HEK293 (cell line): Measurements from ENCODE around the gene TOR4A.

Source experiments
- MEIS1 ChIP-seq: sonication (generic); formaldehyde crosslinking; IDR thresholded peaks from 2 replicates; pipeline ENCODE4 v1.8.1; 2022; ENCODE audit warnings: missing genetic modification reagents, mild to moderate bottlenecking, borderline replicate concordance
- TCF7L2 ChIP-seq: IDR thresholded peaks from 2 replicates; pipeline ENCODE4 v1.6.1; 2011; ENCODE audit warnings: low read depth, mild to moderate bottlenecking, inconsistent platforms, low read length, moderate library complexity, borderline replicate concordance
- TRIM28 ChIP-seq: IDR thresholded peaks from 2 replicates; pipeline ENCODE4 v1.6.1; 2011; ENCODE audit warnings: low read length, control low read depth, borderline replicate concordance
- ZBTB1 ChIP-seq: fragments of 450-650 bp; formaldehyde crosslinking; IDR thresholded peaks from 2 replicates; pipeline ENCODE4 v1.5.1; 2016; ENCODE audit warnings: missing biosample characterization, missing genetic modification characterization
- ZNF148 ChIP-seq: fragments of 450-650 bp; formaldehyde crosslinking; IDR thresholded peaks from 2 replicates; pipeline ENCODE4 v1.5.0; 2017; ENCODE audit warnings: missing biosample characterization, missing genetic modification characterization, borderline replicate concordance
- ZNF274 ChIP-seq, 2 experiments: fragments of 200-500 bp in 1 of 2; fragments of 450-650 bp in 1 of 2; sonication (Bioruptor generic) in 1 of 2; formaldehyde crosslinking in 1 of 2; IDR thresholded peaks; 2 replicates each; pipeline versions ENCODE4 v1.5.1 to v1.6.1; 2014 to 2016; ENCODE audit warnings: borderline replicate concordance in 1 of 2, inconsistent platforms in 1 of 2, low read length in 1 of 2, missing biosample characterization in 1 of 2, missing genetic modification characterization in 1 of 2
- ZNF560 ChIP-seq: fragments of 450-650 bp; formaldehyde crosslinking; IDR thresholded peaks from 2 replicates; pipeline ENCODE4 v1.5.1; 2017; ENCODE audit warnings: missing biosample characterization, missing genetic modification characterization, borderline replicate concordance
- TF ChIP-seq, protein P1 (sequence below): sonication (generic); formaldehyde crosslinking; IDR thresholded peaks from 2 replicates; pipeline ENCODE4 v1.8.1; 2022; ENCODE audit warnings: mild to moderate bottlenecking, moderate library complexity, missing genetic modification reagents
- TF ChIP-seq, protein P2 (sequence below): fragments of 450-650 bp; formaldehyde crosslinking; IDR thresholded peaks from 2 replicates; pipeline ENCODE4 v1.5.1; 2016; ENCODE audit warnings: missing biosample characterization, missing genetic modification characterization
- TF ChIP-seq, protein P3 (sequence below): fragments of 450-650 bp; formaldehyde crosslinking; IDR thresholded peaks from 2 replicates; pipeline ENCODE4 v1.5.1; 2016; ENCODE audit warnings: missing biosample characterization, missing genetic modification characterization

- TF ChIP-seq, protein P1, sequence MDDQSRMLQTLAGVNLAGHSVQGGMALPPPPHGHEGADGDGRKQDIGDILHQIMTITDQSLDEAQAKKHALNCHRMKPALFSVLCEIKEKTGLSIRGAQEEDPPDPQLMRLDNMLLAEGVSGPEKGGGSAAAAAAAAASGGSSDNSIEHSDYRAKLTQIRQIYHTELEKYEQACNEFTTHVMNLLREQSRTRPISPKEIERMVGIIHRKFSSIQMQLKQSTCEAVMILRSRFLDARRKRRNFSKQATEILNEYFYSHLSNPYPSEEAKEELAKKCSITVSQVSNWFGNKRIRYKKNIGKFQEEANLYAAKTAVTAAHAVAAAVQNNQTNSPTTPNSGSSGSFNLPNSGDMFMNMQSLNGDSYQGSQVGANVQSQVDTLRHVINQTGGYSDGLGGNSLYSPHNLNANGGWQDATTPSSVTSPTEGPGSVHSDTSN (CRISPR knock-in tag) = no peak
- no peak for TF ChIP-seq ZBTB1
- TF ChIP-seq, protein P2, sequence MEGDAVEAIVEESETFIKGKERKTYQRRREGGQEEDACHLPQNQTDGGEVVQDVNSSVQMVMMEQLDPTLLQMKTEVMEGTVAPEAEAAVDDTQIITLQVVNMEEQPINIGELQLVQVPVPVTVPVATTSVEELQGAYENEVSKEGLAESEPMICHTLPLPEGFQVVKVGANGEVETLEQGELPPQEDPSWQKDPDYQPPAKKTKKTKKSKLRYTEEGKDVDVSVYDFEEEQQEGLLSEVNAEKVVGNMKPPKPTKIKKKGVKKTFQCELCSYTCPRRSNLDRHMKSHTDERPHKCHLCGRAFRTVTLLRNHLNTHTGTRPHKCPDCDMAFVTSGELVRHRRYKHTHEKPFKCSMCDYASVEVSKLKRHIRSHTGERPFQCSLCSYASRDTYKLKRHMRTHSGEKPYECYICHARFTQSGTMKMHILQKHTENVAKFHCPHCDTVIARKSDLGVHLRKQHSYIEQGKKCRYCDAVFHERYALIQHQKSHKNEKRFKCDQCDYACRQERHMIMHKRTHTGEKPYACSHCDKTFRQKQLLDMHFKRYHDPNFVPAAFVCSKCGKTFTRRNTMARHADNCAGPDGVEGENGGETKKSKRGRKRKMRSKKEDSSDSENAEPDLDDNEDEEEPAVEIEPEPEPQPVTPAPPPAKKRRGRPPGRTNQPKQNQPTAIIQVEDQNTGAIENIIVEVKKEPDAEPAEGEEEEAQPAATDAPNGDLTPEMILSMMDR (tag by site-specific recombination) = no peak
- no peak for TF ChIP-seq MEIS1
- TF ChIP-seq TRIM28 = no peak
- no peak for TF ChIP-seq ZNF560 (tag by site-specific recombination)
- TF ChIP-seq TCF7L2 = no peak
- TF ChIP-seq, protein P3, sequence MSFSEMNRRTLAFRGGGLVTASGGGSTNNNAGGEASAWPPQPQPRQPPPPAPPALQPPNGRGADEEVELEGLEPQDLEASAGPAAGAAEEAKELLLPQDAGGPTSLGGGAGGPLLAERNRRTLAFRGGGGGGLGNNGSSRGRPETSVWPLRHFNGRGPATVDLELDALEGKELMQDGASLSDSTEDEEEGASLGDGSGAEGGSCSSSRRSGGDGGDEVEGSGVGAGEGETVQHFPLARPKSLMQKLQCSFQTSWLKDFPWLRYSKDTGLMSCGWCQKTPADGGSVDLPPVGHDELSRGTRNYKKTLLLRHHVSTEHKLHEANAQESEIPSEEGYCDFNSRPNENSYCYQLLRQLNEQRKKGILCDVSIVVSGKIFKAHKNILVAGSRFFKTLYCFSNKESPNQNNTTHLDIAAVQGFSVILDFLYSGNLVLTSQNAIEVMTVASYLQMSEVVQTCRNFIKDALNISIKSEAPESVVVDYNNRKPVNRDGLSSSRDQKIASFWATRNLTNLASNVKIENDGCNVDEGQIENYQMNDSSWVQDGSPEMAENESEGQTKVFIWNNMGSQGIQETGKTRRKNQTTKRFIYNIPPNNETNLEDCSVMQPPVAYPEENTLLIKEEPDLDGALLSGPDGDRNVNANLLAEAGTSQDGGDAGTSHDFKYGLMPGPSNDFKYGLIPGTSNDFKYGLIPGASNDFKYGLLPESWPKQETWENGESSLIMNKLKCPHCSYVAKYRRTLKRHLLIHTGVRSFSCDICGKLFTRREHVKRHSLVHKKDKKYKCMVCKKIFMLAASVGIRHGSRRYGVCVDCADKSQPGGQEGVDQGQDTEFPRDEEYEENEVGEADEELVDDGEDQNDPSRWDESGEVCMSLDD (tag by site-specific recombination) = no peak
- no peak for TF ChIP-seq ZNF274 (IDR thresholded peaks at IDR 0.05; ENCODE audit: low read length)
- TF ChIP-seq ZNF274 (tag by site-specific recombination; IDR thresholded peaks at IDR 0.05; ENCODE audit: borderline replicate concordance) = no peak
- no peak for TF ChIP-seq ZNF148 (tag by site-specific recombination)
Observed at GRCh38 chr9:137230705-137231371, 46.7 kb upstream of the TOR4A start, which contains the start of gene SLC34A3.
